ENCODE results near the gene CCDC167.

The CCDC167 gene

DNA sequence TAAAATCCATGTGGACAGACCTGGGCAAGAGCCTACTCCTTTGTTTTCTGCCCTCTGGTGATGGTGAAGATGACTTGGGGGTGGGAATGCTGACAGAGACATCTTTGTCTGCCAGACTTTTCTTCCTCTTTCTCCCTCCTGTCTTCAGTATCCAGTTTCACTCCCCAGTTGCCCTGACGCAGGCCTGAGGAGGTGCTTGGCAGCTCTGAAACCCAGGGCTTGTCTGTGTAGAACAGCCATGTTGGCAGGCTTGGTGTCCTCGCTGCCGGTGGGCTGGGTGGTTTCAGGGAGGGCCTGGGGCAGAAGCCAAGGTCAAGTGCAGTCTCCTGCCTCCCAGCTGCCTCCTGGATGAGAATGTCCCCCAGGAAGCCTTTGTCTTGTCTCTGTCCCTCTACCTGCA lies 22.5 kb downstream of the CCDC167 start:
- Mint-ChIP-seq H3K36me3 (ENCODE audit: low read depth) (peaks cover 68% of the 10 kb centered on the region), H3K27me3 (ENCODE audit: low read depth, poor library complexity) (peaks cover 50% of the 10 kb centered on the region), H3K4me1 (peaks cover 37% of the 10 kb centered on the region), H3K27ac (no peak overlapping the region), H3K9me3 (no peaks in the 10 kb centered on the region), H3K4me3 (no peak overlapping the region)
- DNase-seq: no peak
- TF ChIP-seq, protein P1, sequence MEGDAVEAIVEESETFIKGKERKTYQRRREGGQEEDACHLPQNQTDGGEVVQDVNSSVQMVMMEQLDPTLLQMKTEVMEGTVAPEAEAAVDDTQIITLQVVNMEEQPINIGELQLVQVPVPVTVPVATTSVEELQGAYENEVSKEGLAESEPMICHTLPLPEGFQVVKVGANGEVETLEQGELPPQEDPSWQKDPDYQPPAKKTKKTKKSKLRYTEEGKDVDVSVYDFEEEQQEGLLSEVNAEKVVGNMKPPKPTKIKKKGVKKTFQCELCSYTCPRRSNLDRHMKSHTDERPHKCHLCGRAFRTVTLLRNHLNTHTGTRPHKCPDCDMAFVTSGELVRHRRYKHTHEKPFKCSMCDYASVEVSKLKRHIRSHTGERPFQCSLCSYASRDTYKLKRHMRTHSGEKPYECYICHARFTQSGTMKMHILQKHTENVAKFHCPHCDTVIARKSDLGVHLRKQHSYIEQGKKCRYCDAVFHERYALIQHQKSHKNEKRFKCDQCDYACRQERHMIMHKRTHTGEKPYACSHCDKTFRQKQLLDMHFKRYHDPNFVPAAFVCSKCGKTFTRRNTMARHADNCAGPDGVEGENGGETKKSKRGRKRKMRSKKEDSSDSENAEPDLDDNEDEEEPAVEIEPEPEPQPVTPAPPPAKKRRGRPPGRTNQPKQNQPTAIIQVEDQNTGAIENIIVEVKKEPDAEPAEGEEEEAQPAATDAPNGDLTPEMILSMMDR (IDR thresholded peaks at IDR 0.05): no peak

DNA sequence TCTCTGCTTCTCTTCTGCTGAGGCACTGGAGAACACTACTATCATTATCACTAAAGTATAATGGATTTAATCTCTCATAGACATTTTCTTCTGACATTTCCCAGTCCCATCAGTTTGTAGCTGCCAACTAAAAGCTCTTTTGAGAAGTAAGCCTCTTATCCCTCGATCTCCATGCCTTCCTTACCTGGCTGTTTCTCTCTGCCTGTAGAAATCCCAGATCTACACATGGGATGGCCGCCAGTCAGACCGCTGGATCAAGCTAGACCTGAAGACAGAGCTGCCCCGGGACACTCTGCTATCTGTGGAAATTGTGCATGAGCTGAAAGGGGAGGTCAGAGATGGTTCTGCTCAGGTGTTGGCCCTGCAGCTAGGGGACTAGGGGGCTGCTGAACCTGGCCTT lies 25.4 kb downstream of the CCDC167 start:
- Mint-ChIP-seq H3K4me3 (no peak overlapping the region), H3K36me3 (ENCODE audit: low read depth) (peaks cover 86% of the 10 kb centered on the region), H3K9me3 (peaks cover 12% of the 10 kb centered on the region), H3K27ac (no peak overlapping the region), H3K4me1 (peaks cover 19% of the 10 kb centered on the region), H3K27me3 (ENCODE audit: low read depth, poor library complexity) (peaks cover 34% of the 10 kb centered on the region)
- TF ChIP-seq, protein P1 (IDR thresholded peaks at IDR 0.05): no peak
- DNase-seq: no peak

DNA sequence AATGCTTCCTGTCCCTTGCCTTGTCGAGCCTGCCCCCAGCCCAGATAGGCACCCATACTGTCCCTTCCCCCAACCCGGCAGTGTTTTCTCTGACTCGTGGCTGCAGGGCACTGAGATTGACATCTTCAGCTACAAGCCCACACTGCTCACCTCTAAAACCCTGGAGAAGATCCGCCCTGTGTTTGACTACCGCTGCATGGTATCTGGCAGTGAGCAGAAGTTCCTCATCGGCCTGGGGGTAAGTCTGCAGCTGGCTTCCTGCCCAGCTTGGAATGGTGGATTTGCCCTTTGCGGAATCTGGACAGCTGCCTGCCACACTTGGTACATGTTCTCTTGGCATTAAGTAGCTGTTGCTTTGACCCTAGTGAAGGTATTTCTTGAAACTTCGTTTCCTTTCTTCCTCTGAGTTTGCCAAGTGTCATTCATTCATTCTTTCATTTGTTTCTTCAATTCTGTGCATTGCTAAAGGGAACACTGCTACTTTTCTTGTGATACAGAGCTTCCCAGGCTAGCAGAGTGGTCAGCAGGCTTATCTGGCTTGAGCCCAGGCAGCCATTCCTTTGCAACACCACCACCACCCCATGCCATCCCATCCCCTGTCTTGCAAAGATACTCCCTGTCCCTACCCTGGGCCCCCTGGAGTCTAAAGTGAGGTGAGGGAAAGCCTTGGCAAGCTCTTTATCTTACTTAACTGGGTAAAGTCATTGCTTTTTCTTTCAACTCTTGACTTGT lies 26.2 kb downstream of the CCDC167 start:
- no peak for DNase-seq
- no peak overlapping the region for H3K4me3 Mint-ChIP-seq
- TF ChIP-seq, protein P1 (IDR thresholded peaks at IDR 0.05): no peak
- H3K9me3 Mint-ChIP-seq: peaks cover 16% of the 10 kb centered on the region
- peaks cover 27% of the 10 kb centered on the region for H3K27me3 Mint-ChIP-seq (ENCODE audit: low read depth, poor library complexity)
- H3K27ac Mint-ChIP-seq: no peak overlapping the region
- H3K36me3 Mint-ChIP-seq (ENCODE audit: low read depth): peaks cover 84% of the 10 kb centered on the region
- peaks cover 19% of the 10 kb centered on the region for H3K4me1 Mint-ChIP-seq

DNA sequence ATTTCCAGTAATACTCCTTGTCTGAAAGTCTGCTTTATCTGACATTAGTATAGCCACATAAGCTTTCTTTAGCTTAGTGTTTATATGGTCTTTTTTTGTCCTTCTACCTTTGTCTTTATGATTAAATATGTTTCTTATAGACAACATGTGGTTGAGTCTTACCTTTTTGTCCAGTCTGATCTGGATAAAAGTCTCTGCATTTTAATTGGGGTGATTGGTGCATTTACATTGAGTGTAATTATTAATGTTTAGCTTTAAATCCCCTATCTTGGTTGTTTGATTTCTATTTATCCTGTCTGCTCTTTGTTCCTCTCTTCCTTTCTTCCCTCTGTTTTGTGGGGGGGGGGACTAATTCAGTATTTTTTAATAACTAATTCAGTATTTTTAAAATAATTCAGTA lies 32.0 kb downstream of the CCDC167 start:
- no peaks in the 10 kb centered on the region for H3K27me3 Mint-ChIP-seq (ENCODE audit: low read depth, poor library complexity)
- H3K4me1 Mint-ChIP-seq: no peaks in the 10 kb centered on the region
- TF ChIP-seq, protein P1 (IDR thresholded peaks at IDR 0.05): no peak
- no peak overlapping the region for H3K27ac Mint-ChIP-seq
- H3K9me3 Mint-ChIP-seq: peaks cover 50% of the 10 kb centered on the region
- DNase-seq: no peak
- no peak overlapping the region for H3K4me3 Mint-ChIP-seq
- H3K36me3 Mint-ChIP-seq (ENCODE audit: low read depth): peaks cover 89% of the 10 kb centered on the region

DNA sequence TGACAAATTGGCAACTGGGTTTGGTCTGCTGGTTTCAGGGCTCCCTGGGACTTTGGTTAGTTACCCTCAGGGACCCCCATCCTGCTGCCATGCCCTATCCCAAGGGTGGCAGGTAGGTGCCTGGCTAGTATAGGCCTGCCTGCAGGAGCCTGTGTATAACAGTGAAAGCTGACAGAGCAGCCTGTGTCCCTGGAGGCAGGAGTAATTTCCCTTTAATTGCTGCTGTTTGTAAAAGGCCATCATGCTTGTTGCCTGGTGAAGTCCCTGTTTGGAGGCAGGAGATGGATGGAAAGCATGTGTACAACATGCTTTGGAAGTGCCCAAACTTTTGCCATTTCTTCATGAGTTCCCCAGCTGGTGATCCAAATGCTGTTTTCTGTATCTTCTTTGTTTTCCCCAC lies 36.6 kb downstream of the CCDC167 start:
- no peak overlapping the region for H3K27ac Mint-ChIP-seq

More for the DNA sequence above, 36.6 kb downstream of the CCDC167 start:
- H3K4me1 Mint-ChIP-seq: no peaks in the 10 kb centered on the region
- peaks cover 5% of the 10 kb centered on the region for H3K27me3 Mint-ChIP-seq (ENCODE audit: low read depth, poor library complexity)
- H3K4me3 Mint-ChIP-seq: no peak overlapping the region
- DNase-seq: no peak
- H3K36me3 Mint-ChIP-seq (ENCODE audit: low read depth): peaks cover 87% of the 10 kb centered on the region
- TF ChIP-seq, protein P1 (IDR thresholded peaks at IDR 0.05): no peak
- peaks cover 29% of the 10 kb centered on the region for H3K9me3 Mint-ChIP-seq

Data from nephron progenitor cell (in vitro differentiated cells).